NCI-H1048 (cell line): ENCODE data around the gene CAPN5.

Source experiments
- DNase-seq: peaks from one replicate; lab custom pipeline; 2025; lab: John Stamatoyannopoulos, UW

The CAPN5 gene

GRCh38 chr11:77136074-77136473 is 69.3 kb downstream of the CAPN5 start:
- no peak for DNase-seq

GRCh38 chr11:77136784-77137420 is 70.1 kb downstream of the CAPN5 start:
- no peak for DNase-seq

DNA sequence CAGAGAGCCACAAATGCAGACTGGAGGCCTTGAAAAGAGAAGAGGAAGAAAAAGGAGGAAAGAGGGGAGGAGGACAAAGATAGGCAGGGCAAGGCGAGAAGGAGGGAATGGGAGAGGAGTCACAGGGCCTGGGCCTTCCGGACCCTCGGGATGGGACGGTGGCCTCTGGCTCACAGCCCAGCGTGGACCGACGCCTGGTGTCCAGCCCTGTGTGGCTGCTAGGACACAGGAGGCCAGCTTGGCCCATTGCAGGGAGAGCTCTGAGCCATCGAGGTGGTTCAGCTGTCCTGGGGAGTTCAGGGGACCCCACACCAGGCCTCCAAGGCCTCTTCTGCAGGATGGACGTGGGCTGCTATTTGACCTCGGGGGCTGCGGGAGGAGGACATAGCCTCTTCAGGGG is 70.7 kb downstream of the CAPN5 start:
- no peak for DNase-seq

GRCh38 chr11:77138106-77138649 is 71.4 kb downstream of the CAPN5 start:
- no peak for DNase-seq

DNA sequence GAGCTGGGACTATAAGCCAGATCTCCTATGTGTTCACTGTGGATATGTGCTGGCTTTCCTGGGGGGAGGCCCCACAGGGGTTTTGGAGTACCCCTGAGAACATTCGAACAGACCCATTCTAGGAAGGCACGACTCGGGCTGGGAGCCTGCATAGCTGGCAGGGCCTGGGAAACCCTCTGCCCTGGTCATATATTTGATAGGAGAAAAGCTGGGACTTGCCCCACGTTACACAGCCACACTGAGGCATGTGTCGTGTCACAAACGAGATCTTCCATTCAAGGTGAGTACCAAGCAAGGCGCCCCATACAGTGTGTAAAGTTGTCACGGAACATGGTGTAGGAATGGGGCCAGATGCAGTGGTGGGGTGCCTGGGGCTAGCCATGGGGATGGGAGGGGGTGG is 72.4 kb downstream of the CAPN5 start:
- DNase-seq = no peak

DNA sequence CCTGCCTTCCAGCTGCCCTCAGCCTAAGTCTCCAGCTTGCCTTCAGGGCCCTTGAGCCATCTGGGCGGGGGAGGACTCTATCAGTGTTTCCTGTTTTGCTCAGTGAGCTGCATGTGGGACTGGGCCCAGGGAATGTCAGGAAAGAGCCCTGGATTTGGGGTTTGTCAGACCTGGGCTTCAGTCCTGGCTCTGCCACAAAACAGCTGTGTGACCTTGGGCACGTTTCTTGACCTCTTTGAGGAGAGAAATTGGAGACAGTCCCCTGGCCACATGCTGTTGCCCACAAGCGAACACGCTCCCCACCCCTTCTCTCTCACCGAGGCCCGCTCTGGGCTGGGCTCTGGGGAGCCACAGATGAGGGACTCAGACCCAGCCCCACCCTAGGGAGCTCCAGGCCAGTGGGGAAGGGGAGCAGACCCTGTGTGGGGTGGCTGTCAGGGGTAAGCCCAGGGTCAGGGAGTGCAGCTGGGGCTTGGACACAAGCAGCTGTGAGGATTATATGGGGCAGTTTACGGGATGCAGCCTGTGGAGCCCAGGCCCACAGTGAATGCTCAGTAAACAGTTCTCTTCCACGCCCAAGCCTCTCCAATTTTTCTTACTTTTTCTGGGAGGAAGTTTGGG is 73.6 kb downstream of the CAPN5 start:
- no peak for DNase-seq

- no peak for DNase-seq
Observed at GRCh38 chr11:77141034-77141433, 74.3 kb downstream of the CAPN5 start.

DNA sequence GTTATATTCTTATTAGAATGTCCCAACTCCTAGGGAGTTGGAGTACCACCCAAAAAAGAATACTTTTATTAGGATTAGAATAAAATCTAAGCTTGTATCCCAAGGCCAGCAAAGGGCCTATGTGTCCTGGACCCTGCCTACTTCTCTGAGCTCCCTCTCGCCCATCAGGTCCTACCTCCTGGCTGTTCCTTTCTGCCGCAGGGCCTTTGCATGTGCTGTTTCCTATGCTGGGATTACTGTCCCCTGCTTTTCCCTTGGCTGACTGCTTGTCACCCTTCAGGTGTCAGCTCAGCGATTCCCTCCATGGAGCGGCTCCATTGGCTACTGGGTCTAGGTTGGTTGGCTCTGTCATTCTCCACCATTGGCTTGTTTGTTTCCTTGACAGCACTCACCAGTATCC is 74.7 kb downstream of the CAPN5 start:
- DNase-seq = no peak

GRCh38 chr11:77142091-77142975 is 75.6 kb downstream of the CAPN5 start:
- no peak for DNase-seq

DNA sequence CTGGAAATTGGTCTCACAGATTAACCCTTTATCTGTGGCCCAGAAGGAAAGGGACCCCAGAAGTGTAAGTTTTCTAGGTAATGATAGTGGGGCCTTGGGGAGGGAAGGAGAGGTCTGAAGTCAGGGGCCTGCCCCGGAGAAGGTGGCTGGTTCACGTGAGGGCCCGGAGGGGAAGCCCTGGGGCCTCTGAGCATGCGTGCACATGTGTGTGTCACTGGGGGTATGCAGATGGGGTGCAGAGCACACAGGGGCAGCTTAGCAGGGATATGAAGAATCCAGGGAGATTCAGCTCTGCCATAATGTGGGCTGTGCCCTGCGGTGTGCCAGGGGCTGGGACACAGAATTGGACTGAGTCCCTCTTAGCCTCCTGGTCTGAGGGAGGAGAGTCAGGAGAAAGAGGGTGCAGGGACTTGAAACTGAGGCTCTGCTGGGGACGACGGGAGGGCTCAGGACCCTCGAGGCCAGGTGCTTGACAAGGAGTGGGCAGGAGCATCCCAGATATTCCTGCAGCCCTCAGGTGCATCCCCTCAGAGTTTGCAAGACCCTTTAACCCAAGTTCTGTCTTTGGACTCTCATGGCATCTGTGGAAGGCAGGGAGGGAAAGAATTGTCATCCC is 76.7 kb downstream of the CAPN5 start:
- DNase-seq = no peak

DNA sequence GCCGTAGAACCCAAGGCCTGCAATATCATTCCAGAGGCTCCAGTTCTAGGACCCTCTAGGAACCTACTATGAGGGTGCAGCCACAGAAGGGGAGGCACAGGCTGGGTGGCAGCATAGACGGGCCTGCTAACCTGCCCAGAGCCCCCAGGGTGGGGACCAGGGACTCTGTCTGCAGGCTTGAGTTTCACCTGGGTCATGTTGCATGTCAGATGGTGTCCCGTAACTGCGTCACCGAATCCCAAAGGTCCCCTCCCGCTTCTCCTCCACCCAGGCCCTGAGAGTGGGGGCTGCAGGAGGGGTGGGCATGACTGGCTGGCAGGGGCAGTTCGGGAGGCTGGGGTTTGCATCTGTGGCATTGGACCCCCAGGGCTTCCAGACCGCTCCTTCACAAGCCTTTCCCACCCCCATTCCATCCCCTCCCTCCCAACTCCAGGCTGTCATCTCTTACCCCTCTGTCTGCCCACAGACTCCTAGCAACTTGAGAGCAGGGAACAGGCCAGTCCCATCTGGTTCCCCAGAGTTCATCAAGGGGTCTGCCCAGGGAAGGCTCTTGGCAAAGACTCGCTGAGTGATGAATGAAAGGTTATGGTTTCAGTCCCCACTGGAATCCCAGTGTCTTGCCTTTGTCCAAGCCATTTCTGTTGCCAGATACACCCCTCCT is 77.6 kb downstream of the CAPN5 start:
- DNase-seq = no peak

- DNase-seq = no peak
Observed at GRCh38 chr11:77144857-77145428, 78.2 kb downstream of the CAPN5 start.

DNA sequence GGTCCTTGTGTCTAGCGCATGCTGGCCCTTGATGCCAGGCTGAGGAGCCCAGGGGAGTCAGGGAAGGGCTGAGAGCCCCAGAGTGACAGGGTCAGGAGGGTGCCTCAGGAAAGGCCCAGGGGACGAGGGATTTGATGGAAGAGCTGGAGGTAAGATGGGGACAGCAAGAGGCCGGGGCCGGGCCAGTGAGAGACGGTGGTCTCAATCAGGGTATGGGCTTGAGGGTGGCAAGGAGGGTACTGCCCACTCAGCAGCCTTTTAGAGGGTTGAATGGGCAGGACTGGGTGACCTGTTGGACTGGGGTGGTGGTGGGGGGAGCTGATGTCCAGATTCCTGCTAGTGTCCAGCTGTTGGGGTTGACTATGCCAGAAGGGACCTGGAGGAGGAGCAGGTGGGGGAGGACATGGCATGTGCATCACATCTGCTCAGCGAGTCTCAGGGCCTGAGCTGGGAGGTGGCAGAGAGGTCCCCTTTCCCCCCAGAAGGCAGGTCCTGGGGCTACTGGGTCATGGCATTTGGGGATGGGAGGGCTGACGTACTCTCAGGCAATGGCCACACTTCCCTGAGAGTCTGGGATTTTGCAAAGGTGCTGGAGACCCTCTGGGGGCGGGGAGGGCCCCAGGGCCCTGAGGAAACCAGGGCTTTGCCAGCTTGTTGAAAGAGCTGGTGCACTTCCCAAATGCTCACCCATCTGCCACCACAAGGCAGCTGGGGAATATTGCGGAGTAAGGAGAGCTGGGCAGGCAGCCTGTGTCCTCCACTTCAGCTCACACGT is 79.7 kb downstream of the CAPN5 start:
- no peak for DNase-seq

DNA sequence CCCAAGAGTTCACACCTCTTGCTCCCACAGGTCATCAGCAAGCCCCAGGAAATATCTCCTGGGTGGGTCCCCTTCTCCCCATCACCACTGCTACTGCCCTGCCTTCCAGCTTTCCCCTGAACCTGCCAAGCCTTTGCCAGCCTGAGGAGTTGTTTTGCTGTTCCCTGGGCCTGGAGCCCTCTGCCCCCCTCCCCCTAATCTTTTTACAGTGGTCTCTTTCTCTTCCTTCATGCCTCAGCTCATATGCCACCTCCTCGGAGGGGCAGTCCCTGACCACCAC is 80.2 kb downstream of the CAPN5 start:
- DNase-seq = no peak

DNA sequence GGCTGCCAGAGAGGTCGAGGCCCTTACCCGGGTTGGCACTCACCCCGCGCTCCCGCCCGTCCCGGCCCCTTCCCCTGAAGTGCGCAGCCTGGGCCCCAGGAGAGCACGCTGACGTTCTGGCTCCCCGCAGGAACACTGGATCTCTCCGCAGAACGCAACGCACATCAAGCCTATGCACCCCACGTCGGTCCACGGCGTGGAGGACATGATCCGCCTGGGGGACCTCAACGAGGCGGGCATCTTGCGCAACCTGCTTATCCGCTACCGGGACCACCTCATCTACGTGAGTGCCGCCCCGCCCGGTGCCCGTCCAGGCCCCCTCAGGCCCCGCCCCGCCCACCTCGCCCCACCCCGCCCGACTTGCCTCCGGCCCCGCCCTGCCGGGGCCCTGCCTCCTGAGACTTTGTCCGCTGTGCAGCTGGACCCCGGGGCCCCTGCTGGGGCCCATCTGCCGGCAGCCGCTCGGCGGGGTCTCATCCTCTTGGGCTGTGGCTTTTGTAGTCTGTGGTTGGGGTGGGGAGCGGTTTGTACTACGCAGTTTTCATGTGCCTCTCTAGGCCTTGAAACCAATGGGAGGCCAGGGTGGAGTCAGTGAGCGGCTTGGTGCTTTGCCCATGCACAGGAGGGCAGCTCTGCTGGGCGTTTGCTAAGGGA is 81.0 kb downstream of the CAPN5 start:
- DNase-seq = no peak

DNA sequence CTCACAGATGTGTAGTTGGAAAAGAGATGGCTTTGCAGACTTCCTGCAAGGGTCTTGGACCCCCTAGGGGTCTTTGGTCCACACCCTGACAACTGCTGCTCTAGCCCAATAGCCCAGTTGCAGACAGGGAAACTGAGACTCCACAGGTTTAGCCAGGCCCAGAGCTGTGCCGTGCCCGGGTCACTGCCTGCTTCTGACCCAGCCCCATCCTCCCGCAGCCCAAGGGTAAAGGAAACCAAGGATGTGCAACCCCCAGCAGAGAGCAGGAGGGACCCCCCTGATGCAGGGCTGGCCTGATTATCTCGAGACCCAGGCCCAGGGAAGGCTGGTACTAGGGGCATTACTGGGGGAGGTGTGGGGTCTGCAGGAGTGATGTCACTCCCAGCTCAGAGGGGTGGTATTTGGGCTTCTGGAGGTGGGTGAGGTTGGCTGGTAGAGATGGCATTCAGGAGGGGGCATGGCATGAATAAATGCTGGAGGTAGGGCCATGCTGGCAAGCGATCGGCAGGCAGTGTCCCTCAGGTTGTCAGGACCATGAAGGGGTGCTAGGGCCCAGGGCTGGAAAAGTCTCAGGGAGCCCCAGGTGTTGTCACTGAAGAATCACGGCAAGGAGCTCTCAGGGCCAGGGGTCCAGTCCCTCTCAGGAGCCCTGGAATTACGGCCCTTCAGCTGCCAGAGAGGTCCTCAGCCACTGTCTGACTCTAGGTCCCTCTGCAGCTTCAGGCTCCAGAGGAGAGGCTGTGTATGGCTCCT is 82.4 kb downstream of the CAPN5 start:
- DNase-seq = no peak

DNA sequence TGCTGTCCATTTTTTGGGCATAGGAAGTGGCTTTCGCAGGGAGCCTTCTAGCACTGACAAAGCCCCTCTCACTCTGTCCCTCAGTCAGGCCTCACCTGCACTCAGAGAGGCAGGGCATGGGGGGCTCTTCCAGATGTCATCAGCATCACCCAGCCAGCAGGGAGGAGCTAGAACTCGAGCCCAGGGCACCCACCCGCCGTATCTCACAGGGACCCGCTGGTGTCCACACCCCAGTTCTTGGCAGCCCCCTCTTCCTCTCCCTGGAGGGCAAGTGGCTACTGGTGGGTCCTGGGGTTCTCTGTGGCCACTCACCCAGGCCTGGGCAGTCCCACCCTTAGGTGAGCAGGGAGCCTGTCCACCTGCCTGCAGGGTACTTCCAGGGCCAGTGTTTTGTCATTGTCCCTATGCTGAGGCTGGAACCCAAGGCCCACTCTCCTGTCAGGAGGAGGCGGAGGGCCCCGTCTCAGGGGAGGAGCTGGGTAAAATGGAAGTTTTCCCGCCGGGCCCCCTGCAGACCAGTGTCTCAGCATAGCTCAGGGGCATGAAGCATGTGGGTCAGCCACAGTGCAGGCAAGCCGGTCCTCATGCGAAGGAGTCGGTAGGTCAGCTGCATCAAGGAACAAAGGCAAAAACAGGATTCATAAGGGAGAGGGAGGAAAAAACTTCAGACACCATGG is 83.1 kb downstream of the CAPN5 start:
- no peak for DNase-seq

DNA sequence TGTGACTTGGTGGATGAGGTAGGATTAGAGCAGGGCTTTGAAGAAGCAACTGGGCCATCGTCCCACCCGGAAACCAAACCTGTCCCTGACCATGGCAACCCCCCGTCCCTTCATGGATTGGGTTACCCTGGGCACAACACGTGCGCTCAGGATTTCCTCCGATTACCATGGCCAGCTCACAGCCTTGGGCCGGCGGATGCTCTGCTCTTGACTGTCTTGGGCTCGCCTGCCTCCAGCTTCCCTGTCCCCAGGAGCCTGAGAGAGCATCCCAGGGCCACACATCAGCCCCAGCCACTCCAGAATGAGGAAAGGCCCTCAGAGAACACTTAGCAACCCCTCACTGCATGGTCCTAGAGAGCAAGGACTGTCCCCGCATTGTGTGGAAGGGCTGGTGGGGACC is 84.1 kb downstream of the CAPN5 start:
- DNase-seq = no peak
